Stimulated activated CD4-positive, alpha-beta T cell treated with anti-CD3 and anti-CD28 coated beads, Interleukin-12 subunit alpha, Interleukin-12 subunit beta, amount 100 ng/mL, for 4 hours (primary cell): ENCODE data around the gene RFX4.

Source experiments
- DNase-seq: peaks from one replicate; pipeline ENCODE4 v3.0.0-alpha.2; 2020

Gene RFX4

GRCh38 chr12:106582641-106583230 is at the start of gene RFX4:
TSS of gene RFX4 (plus strand) at chr12:106583004. CDS start at chr12:106583321, 317 bp downstream.
- DNase-seq, result no peak

- no peak for DNase-seq
Measured at GRCh38 chr12:106541201-106541600, 41.6 kb upstream of the RFX4 start.

GRCh38 chr12:106551410-106551809 is 31.4 kb upstream of the RFX4 start:
- no peak for DNase-seq

GRCh38 chr12:106552228-106552627 is 30.6 kb upstream of the RFX4 start:
- no peak for DNase-seq

GRCh38 chr12:106564678-106565329 is 18.0 kb upstream of the RFX4 start:
- DNase-seq, result no peak

GRCh38 chr12:106566771-106567170 is 16.0 kb upstream of the RFX4 start:
- DNase-seq, result no peak

- no peak for DNase-seq
Measured at GRCh38 chr12:106573239-106573638, 9.6 kb upstream of the RFX4 start.

GRCh38 chr12:106576848-106577247 is 6.0 kb upstream of the RFX4 start:
- DNase-seq, result no peak

GRCh38 chr12:106580671-106581508 is 1.9 kb upstream of the RFX4 start:
- DNase-seq, result no peak

GRCh38 chr12:106581543-106582248 is 1.1 kb upstream of the RFX4 start:
- no peak for DNase-seq

GRCh38 chr12:106582249-106582591 is 584 bp upstream of the RFX4 start:
- DNase-seq, result no peak

GRCh38 chr12:106583242-106584103 is 669 bp downstream of the RFX4 start:
- DNase-seq, result no peak

GRCh38 chr12:106584104-106585064 is 1.6 kb downstream of the RFX4 start:
- no peak for DNase-seq

GRCh38 chr12:106585105-106585520 is 2.3 kb downstream of the RFX4 start:
- DNase-seq, result no peak

- DNase-seq, result no peak
Measured at GRCh38 chr12:106585521-106586277, 2.9 kb downstream of the RFX4 start.

GRCh38 chr12:106586278-106586802 is 3.5 kb downstream of the RFX4 start:
- no peak for DNase-seq

GRCh38 chr12:106586803-106587684 is 4.2 kb downstream of the RFX4 start:
- DNase-seq, result no peak

GRCh38 chr12:106588771-106589170 is 6.0 kb downstream of the RFX4 start:
- DNase-seq, result no peak

- DNase-seq, result no peak
Measured at GRCh38 chr12:106590601-106591000, 7.8 kb downstream of the RFX4 start.
